Choroid plexus epithelial cell (primary cell): Measurements from ENCODE around the gene PPP1R37.
A peak's percentile ranks its signal among the peaks of the same experiment; 100 is the strongest.

Experiments used
- DNase-seq: peaks from one replicate; pipeline ENCODE4 v3.0.0-alpha.2; 2010; ENCODE audit warnings: low read depth
- H3K4me3 ChIP-seq: 2 replicates; pipeline ENCODE4 v1.5.1; 2011; ENCODE audit warnings: low read depth, mild to moderate bottlenecking, control low read depth, low read length, moderate library complexity
- TF ChIP-seq, protein P1 (sequence below): conservative IDR thresholded peaks from 2 replicates; pipeline ENCODE4 v1.5.1; 2011; ENCODE audit warnings: low read depth, mild to moderate bottlenecking, control low read depth, inconsistent platforms, low read length, moderate library complexity

Gene PPP1R37

DNA sequence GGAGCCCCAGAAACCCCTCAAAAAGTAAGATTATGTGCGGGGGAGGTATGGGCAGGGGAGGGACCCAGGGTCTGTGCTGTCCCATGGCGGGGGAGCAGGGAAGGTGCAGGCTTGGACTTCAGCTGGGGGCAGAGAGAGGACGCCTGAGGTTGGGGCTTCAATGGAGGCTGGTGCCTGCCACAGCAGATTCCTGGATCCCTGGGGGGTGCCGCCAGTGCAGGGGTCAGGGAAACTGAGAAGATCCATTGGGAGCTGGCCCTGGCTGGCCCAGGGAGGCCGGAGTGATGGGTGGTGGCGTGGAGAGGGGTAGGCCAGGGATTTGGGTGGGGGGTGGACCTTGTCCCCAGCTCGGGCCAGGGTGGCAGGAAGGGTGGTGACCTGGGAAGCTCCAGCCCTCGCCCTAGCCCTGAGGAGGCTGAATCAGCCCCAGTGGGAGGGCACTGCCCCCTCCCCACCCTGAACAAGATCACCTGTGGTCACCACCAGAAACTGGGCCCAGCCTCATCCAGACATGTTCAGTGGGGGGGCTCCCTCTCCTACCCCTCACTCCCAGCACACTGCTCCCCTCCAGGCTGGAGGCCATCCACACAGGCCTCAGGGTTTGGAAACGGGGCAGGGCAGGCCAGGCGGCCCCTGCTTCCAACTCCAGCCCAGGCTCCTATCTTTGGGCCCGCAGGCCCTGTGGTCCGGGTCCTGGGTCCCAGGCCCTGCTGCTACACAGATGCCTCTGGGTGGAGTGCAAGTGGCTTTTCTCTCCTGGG is 66.4 kb downstream of the PPP1R37 start:
- no peak for DNase-seq
- H3K4me3 ChIP-seq, result no peak overlapping the region
- TF ChIP-seq, protein P1, sequence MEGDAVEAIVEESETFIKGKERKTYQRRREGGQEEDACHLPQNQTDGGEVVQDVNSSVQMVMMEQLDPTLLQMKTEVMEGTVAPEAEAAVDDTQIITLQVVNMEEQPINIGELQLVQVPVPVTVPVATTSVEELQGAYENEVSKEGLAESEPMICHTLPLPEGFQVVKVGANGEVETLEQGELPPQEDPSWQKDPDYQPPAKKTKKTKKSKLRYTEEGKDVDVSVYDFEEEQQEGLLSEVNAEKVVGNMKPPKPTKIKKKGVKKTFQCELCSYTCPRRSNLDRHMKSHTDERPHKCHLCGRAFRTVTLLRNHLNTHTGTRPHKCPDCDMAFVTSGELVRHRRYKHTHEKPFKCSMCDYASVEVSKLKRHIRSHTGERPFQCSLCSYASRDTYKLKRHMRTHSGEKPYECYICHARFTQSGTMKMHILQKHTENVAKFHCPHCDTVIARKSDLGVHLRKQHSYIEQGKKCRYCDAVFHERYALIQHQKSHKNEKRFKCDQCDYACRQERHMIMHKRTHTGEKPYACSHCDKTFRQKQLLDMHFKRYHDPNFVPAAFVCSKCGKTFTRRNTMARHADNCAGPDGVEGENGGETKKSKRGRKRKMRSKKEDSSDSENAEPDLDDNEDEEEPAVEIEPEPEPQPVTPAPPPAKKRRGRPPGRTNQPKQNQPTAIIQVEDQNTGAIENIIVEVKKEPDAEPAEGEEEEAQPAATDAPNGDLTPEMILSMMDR, result no peak

DNA sequence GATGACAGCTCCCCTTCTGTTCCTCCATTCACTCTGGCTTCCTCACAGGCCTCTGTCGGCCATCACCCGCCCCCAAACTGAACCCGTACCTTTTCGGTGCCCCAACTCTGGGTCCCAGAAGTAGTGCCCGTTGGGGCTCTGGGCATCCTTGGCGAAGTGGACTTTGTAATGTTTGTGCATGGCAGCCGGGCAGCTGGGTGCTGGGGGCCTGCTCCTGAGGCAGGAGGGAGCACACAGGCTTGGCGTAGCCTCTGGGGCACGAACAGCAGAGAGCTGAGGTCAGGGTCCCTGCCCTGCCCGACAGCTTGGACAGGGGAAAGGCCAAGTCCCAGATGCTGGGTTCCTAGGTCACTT is 67.0 kb downstream of the PPP1R37 start:
- no peak overlapping the region for H3K4me3 ChIP-seq
- TF ChIP-seq, protein P1, result no peak
- no peak for DNase-seq

DNA sequence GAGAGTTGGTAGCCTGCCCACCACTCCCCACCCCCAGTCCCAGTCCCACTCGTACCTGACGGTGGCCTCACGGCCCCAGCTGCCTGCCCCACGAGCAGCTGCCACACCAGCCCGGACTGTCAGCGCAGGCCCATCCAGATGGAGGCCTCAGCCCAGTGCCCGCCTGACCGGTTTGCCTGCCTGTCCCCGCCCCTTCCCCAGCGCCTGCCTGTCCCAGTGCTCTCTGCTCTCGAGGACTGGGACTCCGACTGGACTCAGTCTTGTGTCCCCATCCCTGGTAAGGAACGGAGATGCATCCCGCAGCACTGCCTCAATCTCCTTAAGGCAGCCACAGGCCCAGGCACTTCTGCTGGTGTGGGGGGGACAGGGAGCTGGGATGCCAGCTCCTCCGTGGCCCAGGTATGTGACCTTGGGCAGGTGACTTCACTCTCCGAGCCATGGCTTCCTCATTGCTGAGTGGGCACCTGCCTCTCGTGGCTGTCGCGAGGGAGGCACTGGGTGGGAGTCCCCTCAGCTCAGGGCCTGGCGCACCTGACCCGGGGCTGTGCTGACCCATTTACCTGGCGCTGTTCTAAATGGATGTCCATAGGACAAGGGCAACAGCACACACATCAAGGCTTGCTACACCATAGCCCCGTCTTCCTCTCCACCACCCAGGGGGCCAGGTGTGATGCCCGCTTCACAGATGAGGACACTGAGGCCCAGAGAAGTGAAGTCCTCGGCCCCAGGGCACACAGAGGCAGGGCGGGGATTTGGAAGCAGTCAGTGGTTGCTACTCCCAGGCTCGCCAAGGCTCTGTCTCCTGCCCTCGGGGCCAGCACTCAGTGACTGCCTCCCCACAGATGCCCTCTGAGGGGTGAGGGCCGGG is 68.1 kb downstream of the PPP1R37 start, which contains the start of gene NKPD1:
TSS of gene NKPD1 (minus strand) at position 113 of the 868 bp plus-strand sequence. CDS start 832 bp downstream, outside the sequence.
- no peak within 1 kb of the TSS for H3K4me3 ChIP-seq
- no peak for DNase-seq
- TF ChIP-seq, protein P1, result no peak

DNA sequence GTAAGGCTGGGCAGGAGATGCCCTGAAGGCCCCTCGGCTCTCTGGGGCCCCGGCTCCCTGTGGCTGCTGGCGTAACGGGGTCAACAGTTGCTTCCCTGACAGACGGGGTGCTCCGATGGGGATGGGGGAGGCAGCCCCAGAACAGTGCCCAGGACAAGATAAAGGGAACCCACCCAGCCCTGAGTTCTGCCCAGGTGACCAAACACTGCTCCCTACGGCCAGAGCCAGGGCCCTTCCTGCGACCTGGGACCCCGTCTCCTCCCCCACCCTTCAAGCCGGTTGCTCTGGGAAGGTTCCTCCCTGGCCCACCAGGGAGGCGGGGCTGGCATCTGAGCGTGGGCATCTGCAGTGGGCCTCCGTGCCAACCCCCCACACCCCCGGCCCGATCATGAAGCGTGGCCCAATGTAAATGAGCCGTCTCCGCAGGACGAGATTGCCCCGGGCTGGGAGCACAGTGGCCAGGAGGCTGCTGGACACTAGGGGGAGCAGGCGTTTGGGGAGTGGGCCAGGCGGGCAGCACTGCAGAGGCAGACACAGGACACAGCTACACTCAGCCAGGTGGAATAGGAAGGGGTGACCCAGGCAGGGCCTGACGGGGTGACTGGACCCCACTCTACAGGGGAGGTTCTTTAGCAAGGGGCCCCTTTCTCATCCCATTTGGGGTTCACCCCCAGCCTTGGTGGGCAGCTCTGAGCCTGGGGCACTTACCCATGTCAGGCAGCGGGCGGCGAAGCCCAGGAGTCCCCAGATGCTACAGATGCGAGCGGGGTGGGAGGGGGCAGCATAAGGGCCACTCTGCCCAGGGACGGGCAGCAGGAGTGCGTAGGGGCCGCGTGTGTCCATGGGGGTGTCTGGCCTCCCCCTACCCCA is 69.0 kb downstream of the PPP1R37 start:
- DNase-seq, result peak; percentile 55
- H3K4me3 ChIP-seq, result no peak overlapping the region
- TF ChIP-seq, protein P1, result peak; percentile 82

DNA sequence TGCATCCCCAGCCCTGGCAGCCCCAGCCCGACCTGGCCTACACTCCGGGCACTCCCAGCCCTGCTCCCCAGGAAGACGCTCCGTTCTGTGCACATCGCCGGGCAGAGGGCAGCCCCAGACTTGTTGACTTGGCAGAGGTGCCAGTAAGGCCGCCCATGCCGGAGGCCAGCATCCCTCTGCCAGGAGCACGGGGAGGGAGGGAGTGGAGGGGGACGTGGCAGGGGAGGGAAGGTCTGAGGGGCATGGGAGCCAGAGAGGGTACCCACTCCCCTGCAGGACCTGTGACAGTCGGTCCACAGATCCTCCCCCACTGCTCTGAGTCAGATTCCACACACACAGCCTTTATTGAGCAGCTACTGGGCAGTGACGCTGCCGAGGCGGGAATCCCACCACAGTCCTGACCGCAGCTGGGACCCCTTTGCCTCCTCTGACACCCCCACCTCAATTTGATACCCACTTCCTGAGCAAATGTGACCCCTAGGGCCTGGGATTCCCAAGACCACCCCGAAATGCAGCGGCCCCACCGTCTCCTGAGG is 69.7 kb downstream of the PPP1R37 start:
- H3K4me3 ChIP-seq, result no peak overlapping the region
- no peak for DNase-seq
- TF ChIP-seq, protein P1, result no peak

DNA sequence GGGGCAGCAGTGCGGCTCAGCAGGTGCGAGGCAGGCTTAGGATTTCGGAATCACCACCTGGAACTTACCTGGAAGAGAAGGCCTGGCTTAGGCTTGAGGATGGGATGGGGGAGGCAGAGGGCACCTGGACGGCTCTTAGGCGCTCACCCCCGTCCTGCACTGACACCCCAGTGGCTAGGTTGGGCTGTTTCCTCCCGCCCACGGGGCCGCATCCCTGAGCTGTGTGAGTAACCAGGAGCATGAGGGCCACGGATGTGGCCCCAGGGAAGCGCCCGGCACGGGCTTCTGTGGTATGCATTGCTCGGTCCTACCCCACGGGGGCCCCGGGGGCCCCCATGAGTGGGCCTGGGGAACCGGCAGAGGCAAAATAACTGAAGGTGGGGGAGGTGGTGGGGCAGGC is 70.2 kb downstream of the PPP1R37 start:
- H3K4me3 ChIP-seq, result no peak overlapping the region
- DNase-seq, result no peak
- TF ChIP-seq, protein P1, result no peak
